Ishikawa (cell line): ENCODE data around the gene KDM3A.

Source experiments
- EP300 ChIP-seq: IDR thresholded peaks from 2 replicates; pipeline ENCODE4 v1.6.1; 2012; ENCODE audit warnings: borderline replicate concordance
- RAD21 ChIP-seq: IDR thresholded peaks from 2 replicates; pipeline ENCODE4 v1.6.1; 2012; ENCODE audit warnings: low read depth
- TAF1 ChIP-seq: IDR thresholded peaks from 2 replicates; pipeline ENCODE4 v1.6.1; 2012; ENCODE audit warnings: low read depth, mild to moderate bottlenecking

GRCh38 chr2:86440631-86441391 lies at the start of gene KDM3A:
- TF ChIP-seq TAF1 (peak; percentile 81; the same call in 1 of the 2 replicates), EP300 (peak; percentile 45; the same call in 1 of the 2 replicates), RAD21 (no peak)
